ENCODE measurements around the gene S100A9. TPM values are rescaled to one million over a fixed set of nuclear protein-coding genes. Genes with fewer than 3 reads are reported as not detected.

Gene S100A9
- total RNA-seq, 2 donors from 2014 or later, result not detected

DNA sequence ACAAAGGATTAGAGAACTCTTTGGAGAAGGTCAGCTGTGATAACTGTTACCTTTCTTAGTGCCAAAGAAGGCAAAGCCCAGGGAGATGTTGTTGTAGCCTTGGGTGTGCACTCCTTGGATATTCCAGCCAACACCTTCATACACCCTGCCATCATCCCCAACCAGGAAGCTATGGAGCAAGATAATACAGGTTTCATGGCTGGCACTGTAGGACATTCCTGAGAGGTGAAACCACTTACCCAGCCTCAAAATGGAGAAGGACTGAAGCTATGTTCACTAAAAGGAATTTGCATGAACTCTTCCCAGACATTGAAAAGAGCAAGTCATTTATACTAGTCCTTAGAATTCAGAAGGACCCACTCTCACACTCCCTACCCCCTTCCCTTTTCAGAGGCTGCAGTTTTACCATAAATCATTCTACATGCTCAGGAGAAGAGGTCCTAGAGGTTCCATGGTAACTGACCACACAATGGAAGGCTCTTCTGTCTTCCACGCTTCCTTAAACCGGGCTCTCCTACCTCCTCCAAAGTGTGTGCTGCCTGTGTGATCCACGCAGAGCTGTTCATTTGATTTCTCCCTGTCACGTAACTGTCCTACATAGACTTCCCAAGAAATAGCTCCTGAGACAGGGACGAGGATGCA is 14.5 kb upstream of the S100A9 start:
- no peak overlapping the region for H3K9ac ChIP-seq (ENCODE audit: extremely low read depth, low read length, poor library complexity, severe bottlenecking)
- peaks cover 3% of the 10 kb centered on the region for H3K27me3 ChIP-seq (ENCODE audit: control insufficient read depth, insufficient read depth, low read length, poor library complexity, severe bottlenecking)
- no peak overlapping the region for H3K27ac ChIP-seq (ENCODE audit: low read depth, low read length)
- no peaks in the 10 kb centered on the region for H3K9me3 Mint-ChIP-seq
- H3K4me3 ChIP-seq (ENCODE audit: low read length), result peak overlapping the region; percentile 51
- peaks cover 10% of the 10 kb centered on the region for H3K27me3 Mint-ChIP-seq (ENCODE audit: insufficient read depth)
- no peak overlapping the region for H3K4me3 Mint-ChIP-seq
- peak; percentile 33 for DNase-seq
- TF ChIP-seq, protein P1, sequence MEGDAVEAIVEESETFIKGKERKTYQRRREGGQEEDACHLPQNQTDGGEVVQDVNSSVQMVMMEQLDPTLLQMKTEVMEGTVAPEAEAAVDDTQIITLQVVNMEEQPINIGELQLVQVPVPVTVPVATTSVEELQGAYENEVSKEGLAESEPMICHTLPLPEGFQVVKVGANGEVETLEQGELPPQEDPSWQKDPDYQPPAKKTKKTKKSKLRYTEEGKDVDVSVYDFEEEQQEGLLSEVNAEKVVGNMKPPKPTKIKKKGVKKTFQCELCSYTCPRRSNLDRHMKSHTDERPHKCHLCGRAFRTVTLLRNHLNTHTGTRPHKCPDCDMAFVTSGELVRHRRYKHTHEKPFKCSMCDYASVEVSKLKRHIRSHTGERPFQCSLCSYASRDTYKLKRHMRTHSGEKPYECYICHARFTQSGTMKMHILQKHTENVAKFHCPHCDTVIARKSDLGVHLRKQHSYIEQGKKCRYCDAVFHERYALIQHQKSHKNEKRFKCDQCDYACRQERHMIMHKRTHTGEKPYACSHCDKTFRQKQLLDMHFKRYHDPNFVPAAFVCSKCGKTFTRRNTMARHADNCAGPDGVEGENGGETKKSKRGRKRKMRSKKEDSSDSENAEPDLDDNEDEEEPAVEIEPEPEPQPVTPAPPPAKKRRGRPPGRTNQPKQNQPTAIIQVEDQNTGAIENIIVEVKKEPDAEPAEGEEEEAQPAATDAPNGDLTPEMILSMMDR (conservative IDR thresholded peaks at IDR 0.05), result no peak
- H3K4me1 ChIP-seq (ENCODE audit: control insufficient read depth, insufficient read depth, low read length), result peaks cover 15% of the 10 kb centered on the region
- H3K27ac Mint-ChIP-seq, result no peak overlapping the region
- WGBS, 2 experiments (ENCODE audit: insufficient coverage in 1 of 2, insufficient read length in 1 of 2), result 0 to 65% methylated on average over 1 to 5 of the region's 5 CpGs
- no peaks in the 10 kb centered on the region for H3K36me3 Mint-ChIP-seq (ENCODE audit: low read depth)
- H3K9me3 ChIP-seq (ENCODE audit: control insufficient read depth, low read length), result no peaks in the 10 kb centered on the region
- peaks cover 32% of the 10 kb centered on the region for H3K4me1 Mint-ChIP-seq
- H3K36me3 ChIP-seq (ENCODE audit: control insufficient read depth, insufficient read depth, low read length), result no peaks in the 10 kb centered on the region

DNA sequence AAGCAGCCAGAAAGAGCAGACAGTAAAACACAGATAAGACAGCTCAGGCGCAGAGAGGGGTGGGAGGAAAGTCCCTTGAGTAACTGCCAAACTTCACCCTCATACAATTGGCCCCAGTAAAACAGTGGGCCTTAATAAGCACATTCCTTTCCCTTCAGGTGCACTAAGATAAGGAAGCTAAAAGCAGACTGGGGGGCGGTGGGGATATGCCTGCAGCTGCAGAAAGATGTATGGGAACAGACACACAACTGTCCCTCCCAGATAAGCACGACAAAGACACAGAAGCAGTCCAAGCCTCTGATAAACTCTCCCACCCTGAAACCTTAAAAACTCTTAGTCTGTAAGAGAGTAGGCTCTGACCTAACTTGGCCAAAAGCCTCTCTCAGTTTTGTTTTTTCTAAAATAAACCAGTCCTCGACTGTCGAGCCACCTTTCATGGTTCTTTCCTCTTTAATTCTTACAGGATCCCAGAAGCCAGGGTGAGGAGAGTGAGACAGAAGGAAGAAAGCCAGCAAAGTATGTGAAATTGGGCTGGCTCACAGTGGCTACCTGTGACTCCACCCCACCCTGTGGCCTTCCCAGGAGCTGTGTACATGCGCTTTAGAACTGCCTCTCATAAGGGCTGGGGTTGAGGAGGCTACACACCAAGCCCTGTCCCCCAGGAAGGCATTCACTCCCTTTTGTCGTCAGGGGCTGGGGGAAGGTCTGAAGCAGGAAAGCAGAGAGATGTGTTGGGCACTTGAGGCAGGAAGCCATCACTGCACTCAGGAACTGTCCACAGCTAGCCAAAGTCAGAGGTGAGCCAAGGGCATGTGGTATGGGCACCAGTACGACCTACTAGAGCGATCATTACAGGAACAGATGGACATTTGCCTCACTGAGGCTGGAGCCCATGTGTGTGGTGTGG is 13.6 kb upstream of the S100A9 start:
- Mint-ChIP-seq H3K27me3 (ENCODE audit: insufficient read depth) (peaks cover 9% of the 10 kb centered on the region), H3K27ac (no peak overlapping the region), H3K4me1 (peaks cover 32% of the 10 kb centered on the region), H3K4me3 (no peak overlapping the region), H3K9me3 (no peaks in the 10 kb centered on the region), H3K36me3 (ENCODE audit: low read depth) (no peaks in the 10 kb centered on the region)
- no peaks in the 10 kb centered on the region for H3K27me3 ChIP-seq (ENCODE audit: control insufficient read depth, insufficient read depth, low read length, poor library complexity, severe bottlenecking)
- no peak overlapping the region for H3K27ac ChIP-seq (ENCODE audit: low read depth, low read length)
- peaks cover 15% of the 10 kb centered on the region for H3K4me1 ChIP-seq (ENCODE audit: control insufficient read depth, insufficient read depth, low read length)
- no peak overlapping the region for H3K9ac ChIP-seq (ENCODE audit: extremely low read depth, low read length, poor library complexity, severe bottlenecking)
- no peaks in the 10 kb centered on the region for H3K9me3 ChIP-seq (ENCODE audit: control insufficient read depth, low read length)
- peak overlapping the region; percentile 51 for H3K4me3 ChIP-seq (ENCODE audit: low read length)
- peak; percentile 45 for DNase-seq
- TF ChIP-seq, protein P1 (conservative IDR thresholded peaks at IDR 0.05), result no peak
- no peaks in the 10 kb centered on the region for H3K36me3 ChIP-seq (ENCODE audit: control insufficient read depth, insufficient read depth, low read length)
- 78 to 85% methylated on average over 3 to 9 of the region's 9 CpGs for WGBS, 2 experiments (ENCODE audit: insufficient coverage in 1 of 2, insufficient read length in 1 of 2)

DNA sequence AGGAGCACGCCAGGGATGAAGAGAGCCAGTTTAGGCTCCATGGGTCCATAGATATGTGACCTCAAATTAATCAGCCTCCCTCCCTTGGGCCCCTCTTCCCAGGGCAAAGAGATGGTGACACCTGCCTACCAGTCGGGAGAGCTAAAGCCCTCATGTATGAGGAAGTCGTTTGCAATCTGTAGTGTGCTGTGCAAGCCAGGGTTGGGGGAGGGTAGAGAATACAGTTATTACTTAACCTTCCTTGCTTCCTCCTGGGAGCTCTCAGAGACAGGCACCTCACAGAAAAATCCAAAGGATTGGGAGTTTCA is 13.0 kb upstream of the S100A9 start:
- Mint-ChIP-seq H3K36me3 (ENCODE audit: low read depth) (no peaks in the 10 kb centered on the region), H3K9me3 (no peaks in the 10 kb centered on the region), H3K27me3 (ENCODE audit: insufficient read depth) (peaks cover 14% of the 10 kb centered on the region), H3K4me1 (peaks cover 33% of the 10 kb centered on the region), H3K27ac (no peak overlapping the region), H3K4me3 (no peak overlapping the region)
- no peak for DNase-seq
- Histone ChIP-seq H3K36me3 (ENCODE audit: control insufficient read depth, insufficient read depth, low read length) (no peaks in the 10 kb centered on the region), H3K9me3 (ENCODE audit: control insufficient read depth, low read length) (no peaks in the 10 kb centered on the region), H3K4me3 (ENCODE audit: low read length) (no peak overlapping the region), H3K27me3 (ENCODE audit: control insufficient read depth, insufficient read depth, low read length, poor library complexity, severe bottlenecking) (no peaks in the 10 kb centered on the region), H3K4me1 (ENCODE audit: control insufficient read depth, insufficient read depth, low read length) (peaks cover 15% of the 10 kb centered on the region), H3K27ac (ENCODE audit: low read depth, low read length) (no peak overlapping the region), H3K9ac (ENCODE audit: extremely low read depth, low read length, poor library complexity, severe bottlenecking) (no peak overlapping the region)
- 83 to 91% methylated on average over 1 to 3 of the region's 3 CpGs for WGBS, 2 experiments (ENCODE audit: insufficient coverage in 1 of 2, insufficient read length in 1 of 2)
- TF ChIP-seq, protein P1 (conservative IDR thresholded peaks at IDR 0.05), result no peak

Measured in endodermal cell (in vitro differentiated cells).